Neural progenitor cell (in vitro differentiated cells): ENCODE results near the gene CEBPZ. TPM values are rescaled to one million over a fixed set of nuclear protein-coding genes. Genes with fewer than 3 reads are reported as not detected.
"Not testable (repeated sequence)": the region's sequence is repeated elsewhere in the genome, so short reads cannot be mapped to it uniquely, and the experiment has no call there.

Experiments
- DNase-seq: peaks from one replicate; pipeline ENCODE4 v3.0.0-alpha.2; 2016; ENCODE audit warnings: low spot score
- H2AFZ ChIP-seq: fragments of 200-600 bp; sonication (generic); replicated peaks from 2 replicates; pipeline ENCODE4 v1.6.1; 2016; ENCODE audit warnings: antibody characterized with exemption
- H3F3A ChIP-seq: fragments of 200-600 bp; sonication (generic); 2 replicates; pipeline ENCODE4 v1.6.1; 2016; ENCODE audit warnings: antibody characterized with exemption, low read depth
- H3K27ac ChIP-seq: fragments of 200-600 bp; sonication (generic); 2 replicates; pipeline ENCODE4 v1.5.1; 2016; ENCODE audit warnings: mild to moderate bottlenecking
- H3K27me3 ChIP-seq: fragments of 200-600 bp; sonication (generic); 2 replicates; pipeline ENCODE4 v1.6.1; 2016; ENCODE audit warnings: mild to moderate bottlenecking, moderate library complexity
- H3K36me3 ChIP-seq: fragments of 200-600 bp; sonication (generic); 2 replicates; pipeline ENCODE4 v1.5.1; 2016
- H3K4me1 ChIP-seq: fragments of 200-600 bp; sonication (generic); 2 replicates; pipeline ENCODE4 v1.6.1; 2016; ENCODE audit warnings: mixed run types
- H3K4me2 ChIP-seq: fragments of 200-600 bp; sonication (generic); 2 replicates; pipeline ENCODE4 v1.6.1; 2016
- H3K4me3 ChIP-seq: fragments of 200-600 bp; sonication (generic); 2 replicates; pipeline ENCODE4 v1.5.1; 2016
- H3K79me2 ChIP-seq: fragments of 200-600 bp; sonication (generic); 2 replicates; pipeline ENCODE4 v1.6.1; 2016; ENCODE audit warnings: low read depth
- H3K9ac ChIP-seq: fragments of 200-600 bp; sonication (generic); 2 replicates; pipeline ENCODE4 v1.6.1; 2016
- H3K9me3 ChIP-seq: fragments of 200-600 bp; sonication (generic); 2 replicates; pipeline ENCODE4 v1.5.1; 2016; ENCODE audit warnings: low read depth
- H4K20me1 ChIP-seq: fragments of 200-600 bp; sonication (generic); 2 replicates; pipeline ENCODE4 v1.6.1; 2016; ENCODE audit warnings: low read depth
- H3K27ac Mint-ChIP-seq: 3 replicates; pipeline ENCODE4 v1.8.0; 2021; ENCODE audit warnings: mixed read lengths
- H3K27me3 Mint-ChIP-seq: 2 replicates; pipeline ENCODE4 v1.8.0; 2022; ENCODE audit warnings: low read depth, mild to moderate bottlenecking, inconsistent platforms, moderate library complexity, mixed read lengths; ENCODE audit not compliant: insufficient read depth
- H3K36me3 Mint-ChIP-seq: 3 replicates; pipeline ENCODE4 v1.8.0; 2021; ENCODE audit warnings: mixed read lengths
- H3K4me1 Mint-ChIP-seq: 3 replicates; pipeline ENCODE4 v1.8.0; 2021; ENCODE audit warnings: mixed read lengths
- H3K4me3 Mint-ChIP-seq: 3 replicates; pipeline ENCODE4 v1.8.0; 2021; ENCODE audit warnings: mild to moderate bottlenecking, moderate library complexity, mixed read lengths
- H3K9me3 Mint-ChIP-seq: 3 replicates; pipeline ENCODE4 v1.8.0; 2020; ENCODE audit warnings: mixed read lengths
- CTCF ChIP-seq: fragments of 200-600 bp; sonication (generic); IDR thresholded peaks from 2 replicates; pipeline ENCODE4 v1.5.1; 2017; ENCODE audit warnings: antibody characterized with exemption, mild to moderate bottlenecking
- EZH2 ChIP-seq: fragments of 200-600 bp; sonication (generic); IDR thresholded peaks from 2 replicates; pipeline ENCODE4 v1.6.1; 2017; ENCODE audit warnings: antibody characterized with exemption, mild to moderate bottlenecking, moderate library complexity
- EZH2phosphoT487 ChIP-seq: fragments of 200-600 bp; sonication (generic); IDR thresholded peaks from 2 replicates; pipeline ENCODE4 v1.6.1; 2017; ENCODE audit warnings: antibody characterized with exemption
- total RNA-seq: library from RNA; depleted of rRNA; stranded (reverse); fragments of >200 nt; gene quantifications from 2 replicates; pipeline ENCODE4 v1.2.3, GENCODE V29; 2015; ENCODE audit warnings: low replicate concordance

CEBPZ gene
- total RNA-seq, 1 donor from 2014 or later: 86.6 TPM

- Histone ChIP-seq H3K27ac (peak overlapping the region; percentile 50), H3K79me2 (peaks cover 89% of the 10 kb centered on the region), H2AFZ (no peak overlapping the region), H3K9ac (no peak overlapping the region), H3K4me1 (peaks cover 33% of the 10 kb centered on the region), H3K4me2 (peak overlapping the region; percentile 75), H3F3A (peaks cover 30% of the 10 kb centered on the region), H3K4me3 (peak overlapping the region; percentile 29), H4K20me1 (peaks cover 53% of the 10 kb centered on the region), H3K36me3 (peaks cover 12% of the 10 kb centered on the region), H3K9me3 (no peaks in the 10 kb centered on the region), H3K27me3 (no peaks in the 10 kb centered on the region)
- peaks cover 16% of the 10 kb centered on the region for H3K4me1 Mint-ChIP-seq
- peak; percentile 49 for DNase-seq
- no peaks in the 10 kb centered on the region for H3K27me3 Mint-ChIP-seq
- H3K4me3 Mint-ChIP-seq: no peak overlapping the region
- H3K9me3 Mint-ChIP-seq: no peaks in the 10 kb centered on the region
- TF ChIP-seq CTCF: peak; percentile 12
- no peak for TF ChIP-seq EZH2phosphoT487
- no peak for TF ChIP-seq EZH2
- H3K36me3 Mint-ChIP-seq: peaks cover 8% of the 10 kb centered on the region
- H3K27ac Mint-ChIP-seq: no peak overlapping the region
Measured at GRCh38 chr2:37226863-37227262, 4.5 kb downstream of the CEBPZ start.

DNA sequence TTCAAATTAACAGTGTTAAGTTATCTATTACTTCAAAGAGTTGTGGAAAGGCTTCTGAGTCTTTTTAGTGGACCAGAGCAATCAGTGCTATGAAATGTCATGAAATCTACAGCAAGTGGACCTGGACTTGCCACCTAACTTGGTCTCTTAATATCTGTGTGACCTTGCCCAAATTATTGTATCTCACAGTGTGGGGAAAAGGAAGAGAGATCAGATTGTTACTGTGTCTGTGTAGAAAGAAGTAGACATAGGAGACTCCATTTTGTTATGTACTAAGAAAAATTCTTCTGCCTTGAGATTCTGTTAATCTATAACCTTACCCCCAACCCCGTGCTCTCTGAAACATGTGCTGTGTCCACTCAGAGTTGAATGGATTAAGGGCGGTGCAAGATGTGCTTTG, 6.3 kb downstream of the CEBPZ start:
- not testable (repeated sequence) for H3K9ac ChIP-seq, H3K27ac ChIP-seq

GRCh38 chr2:37224063-37224462, 7.3 kb downstream of the CEBPZ start:
- H3K79me2 ChIP-seq: peaks cover 62% of the 10 kb centered on the region

More for the DNA sequence above, 6.3 kb downstream of the CEBPZ start:
- H3K27me3 Mint-ChIP-seq, DNase-seq, H3K9me3 Mint-ChIP-seq, H3K4me3 Mint-ChIP-seq, H3K27me3 ChIP-seq, H3K9me3 ChIP-seq, H2AFZ ChIP-seq, H3K4me3 ChIP-seq, H3K27ac Mint-ChIP-seq: not testable (repeated sequence)
- Histone ChIP-seq H3F3A (peaks cover 30% of the 10 kb centered on the region), H4K20me1 (peaks cover 43% of the 10 kb centered on the region), H3K4me2 (peak overlapping the region; percentile 61), H3K4me1 (peaks cover 29% of the 10 kb centered on the region), H3K79me2 (peaks cover 72% of the 10 kb centered on the region), H3K36me3 (peaks cover 24% of the 10 kb centered on the region)
- Mint-ChIP-seq H3K36me3 (peaks cover 14% of the 10 kb centered on the region), H3K4me1 (peaks cover 16% of the 10 kb centered on the region)

More at GRCh38 chr2:37224063-37224462, 7.3 kb downstream of the CEBPZ start:
- no peak overlapping the region for H3K4me3 ChIP-seq
- H3K9ac ChIP-seq: no peak overlapping the region
- no peak overlapping the region for H2AFZ ChIP-seq
- peaks cover 13% of the 10 kb centered on the region for H3K4me1 Mint-ChIP-seq
- H3F3A ChIP-seq: peaks cover 30% of the 10 kb centered on the region
- peaks cover 27% of the 10 kb centered on the region for H3K4me1 ChIP-seq
- peaks cover 24% of the 10 kb centered on the region for H3K36me3 ChIP-seq
- H3K27me3 Mint-ChIP-seq: no peaks in the 10 kb centered on the region
- H3K36me3 Mint-ChIP-seq: peaks cover 14% of the 10 kb centered on the region
- no peak overlapping the region for H3K27ac Mint-ChIP-seq
- no peaks in the 10 kb centered on the region for H3K27me3 ChIP-seq
- no peak overlapping the region for H3K27ac ChIP-seq
- DNase-seq: no peak
- H3K9me3 Mint-ChIP-seq: no peaks in the 10 kb centered on the region
- no peak overlapping the region for H3K4me3 Mint-ChIP-seq
- H4K20me1 ChIP-seq: peaks cover 41% of the 10 kb centered on the region
- no peaks in the 10 kb centered on the region for H3K9me3 ChIP-seq
- no peak overlapping the region for H3K4me2 ChIP-seq
- no peak for TF ChIP-seq EZH2
- no peak for TF ChIP-seq CTCF
- no peak for TF ChIP-seq EZH2phosphoT487
